A549 (cell line): ENCODE results near the gene MEAK7.

Experiments used
- CEBPB ChIP-seq, 2 experiments: fragments of >200 bp in 1 of 2; sonication (Bioruptor Twin) in 1 of 2; formaldehyde crosslinking in 1 of 2; IDR thresholded peaks; 2 replicates each; pipeline ENCODE4 v1.6.1; 2012 to 2016
- CHD2 ChIP-seq: fragments of 150-350 bp; IDR thresholded peaks from 2 replicates; pipeline ENCODE4 v1.6.1; 2014; ENCODE audit warnings: low read length; ENCODE audit not compliant: partially characterized antibody
- CTCF ChIP-seq: fragments of >200 bp; sonication (Bioruptor Twin); formaldehyde crosslinking; IDR thresholded peaks from 3 replicates; pipeline ENCODE4 v1.5.1; 2016
- EP300 ChIP-seq, 2 experiments: fragments of >200 bp; sonication (Bioruptor Twin); formaldehyde crosslinking; IDR thresholded peaks; 2 replicates in 1 of 2; 3 replicates in 1 of 2; pipeline ENCODE4 v1.6.1; 2016 to 2017
- HDAC2 ChIP-seq: fragments of 200-600 bp; sonication (generic); IDR thresholded peaks from 2 replicates; pipeline ENCODE4 v1.6.1; 2016
- NR3C1 ChIP-seq: fragments of >200 bp; sonication (Bioruptor Twin); formaldehyde crosslinking; IDR thresholded peaks from 3 replicates; pipeline ENCODE4 v1.6.1; 2017
- POLR2A ChIP-seq: IDR thresholded peaks from 2 replicates; pipeline ENCODE4 v1.6.1; 2012; ENCODE audit warnings: mild to moderate bottlenecking, low read length
- RAD21 ChIP-seq, 2 experiments: fragments of >200 bp in 1 of 2; sonication (Bioruptor Twin) in 1 of 2; formaldehyde crosslinking in 1 of 2; IDR thresholded peaks in 1 of 2; conservative IDR thresholded peaks in 1 of 2; 2 replicates in 1 of 2; 3 replicates in 1 of 2; pipeline ENCODE4 v1.6.1; 2012 to 2018; ENCODE audit warnings: inconsistent platforms in 1 of 2
- TF ChIP-seq, protein P1 (sequence below): fragments of 150-350 bp; IDR thresholded peaks from 2 replicates; pipeline ENCODE4 v1.6.1; 2014; ENCODE audit warnings: low read depth, mild to moderate bottlenecking, low read length
- TF ChIP-seq, protein P2 (sequence below): fragments of 450-650 bp; IDR thresholded peaks from 2 replicates; pipeline ENCODE4 v1.6.1; 2014; ENCODE audit warnings: antibody characterized with exemption
- TF ChIP-seq, protein P3 (sequence below): fragments of >200 bp; sonication (Bioruptor Twin); formaldehyde crosslinking; IDR thresholded peaks from 3 replicates; pipeline ENCODE4 v1.6.1; 2016

- TF ChIP-seq CEBPB (IDR thresholded peaks at IDR 0.05) (no peak), RAD21 (conservative IDR thresholded peaks at IDR 0.05 in 1 of 2, IDR thresholded peaks at IDR 0.05 in 1 of 2) (no peak), EP300 (IDR thresholded peaks at IDR 0.05) (no peak), CTCF (no peak), POLR2A (no peak), CHD2 (no peak), HDAC2 (no peak), NR3C1 (no peak)
- TF ChIP-seq, protein P1, sequence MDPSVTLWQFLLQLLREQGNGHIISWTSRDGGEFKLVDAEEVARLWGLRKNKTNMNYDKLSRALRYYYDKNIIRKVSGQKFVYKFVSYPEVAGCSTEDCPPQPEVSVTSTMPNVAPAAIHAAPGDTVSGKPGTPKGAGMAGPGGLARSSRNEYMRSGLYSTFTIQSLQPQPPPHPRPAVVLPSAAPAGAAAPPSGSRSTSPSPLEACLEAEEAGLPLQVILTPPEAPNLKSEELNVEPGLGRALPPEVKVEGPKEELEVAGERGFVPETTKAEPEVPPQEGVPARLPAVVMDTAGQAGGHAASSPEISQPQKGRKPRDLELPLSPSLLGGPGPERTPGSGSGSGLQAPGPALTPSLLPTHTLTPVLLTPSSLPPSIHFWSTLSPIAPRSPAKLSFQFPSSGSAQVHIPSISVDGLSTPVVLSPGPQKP = no peak
- TF ChIP-seq, protein P2, sequence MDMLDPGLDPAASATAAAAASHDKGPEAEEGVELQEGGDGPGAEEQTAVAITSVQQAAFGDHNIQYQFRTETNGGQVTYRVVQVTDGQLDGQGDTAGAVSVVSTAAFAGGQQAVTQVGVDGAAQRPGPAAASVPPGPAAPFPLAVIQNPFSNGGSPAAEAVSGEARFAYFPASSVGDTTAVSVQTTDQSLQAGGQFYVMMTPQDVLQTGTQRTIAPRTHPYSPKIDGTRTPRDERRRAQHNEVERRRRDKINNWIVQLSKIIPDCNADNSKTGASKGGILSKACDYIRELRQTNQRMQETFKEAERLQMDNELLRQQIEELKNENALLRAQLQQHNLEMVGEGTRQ = no peak
- TF ChIP-seq, protein P3, sequence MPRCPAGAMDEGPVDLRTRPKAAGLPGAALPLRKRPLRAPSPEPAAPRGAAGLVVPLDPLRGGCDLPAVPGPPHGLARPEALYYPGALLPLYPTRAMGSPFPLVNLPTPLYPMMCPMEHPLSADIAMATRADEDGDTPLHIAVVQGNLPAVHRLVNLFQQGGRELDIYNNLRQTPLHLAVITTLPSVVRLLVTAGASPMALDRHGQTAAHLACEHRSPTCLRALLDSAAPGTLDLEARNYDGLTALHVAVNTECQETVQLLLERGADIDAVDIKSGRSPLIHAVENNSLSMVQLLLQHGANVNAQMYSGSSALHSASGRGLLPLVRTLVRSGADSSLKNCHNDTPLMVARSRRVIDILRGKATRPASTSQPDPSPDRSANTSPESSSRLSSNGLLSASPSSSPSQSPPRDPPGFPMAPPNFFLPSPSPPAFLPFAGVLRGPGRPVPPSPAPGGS = no peak
Observed at GRCh38 chr16:84497418-84498222, 6.8 kb downstream of the MEAK7 start.
